ENCODE measurements around the gene SHB. TPM values are rescaled to one million over a fixed set of nuclear protein-coding genes. Genes with fewer than 3 reads are reported as not detected.

The SHB gene
- total RNA-seq, 2 experiments from 2014 or later: 0.41 to 1.0 TPM

DNA sequence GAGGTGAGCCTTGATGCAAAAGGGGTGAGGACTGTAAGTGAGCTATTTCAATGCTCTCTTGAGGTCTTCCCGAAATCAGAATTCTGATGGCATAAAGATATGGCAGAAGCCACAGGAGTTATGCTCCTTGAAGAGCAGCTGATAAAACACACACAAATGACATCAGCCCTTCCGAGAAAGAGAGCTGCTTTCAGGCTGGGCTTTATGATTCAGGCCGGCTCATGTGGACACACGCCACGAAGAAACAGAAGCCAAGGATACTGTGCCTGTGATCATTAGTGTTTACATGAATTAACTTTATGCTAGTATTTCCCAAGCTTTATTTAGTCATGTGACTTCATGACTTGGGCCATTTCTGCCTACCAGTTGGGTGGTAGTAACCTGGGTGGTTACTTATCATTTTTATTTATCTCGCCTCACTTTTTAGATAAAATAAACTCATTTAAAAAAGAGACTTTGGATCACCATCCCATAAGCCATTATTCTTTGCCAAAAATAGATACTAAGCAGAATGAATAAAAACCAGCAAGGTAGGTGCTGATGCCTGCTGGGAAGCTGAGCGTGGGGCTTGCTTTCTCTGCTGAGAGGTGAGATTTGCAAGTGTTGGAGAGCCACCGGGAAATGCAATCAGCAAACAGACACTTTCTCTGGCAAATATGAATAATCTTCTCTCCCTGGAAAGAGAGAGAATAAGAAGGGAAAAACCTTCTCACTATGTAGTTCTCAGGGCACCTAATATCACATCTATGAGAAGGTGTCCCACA, 92.1 kb downstream of the SHB start:
- intact Hi-C loops (cut with micrococcal nuclease; ENCODE audit: unreplicated experiment): no loop called here
- H3K9me3 ChIP-seq (ENCODE audit: low read length): no peaks in the 10 kb centered on the region
- no peaks in the 10 kb centered on the region for H4K20me1 ChIP-seq (ENCODE audit: insufficient read depth, low read length)
- no TSS peak for BruUV-seq (replicated peaks)
- ChIA-PET POLR2A (no interaction called here), CTCF (ENCODE audit: unreplicated experiment) (no interaction called here)
- TF ChIP-seq CTCF (conservative IDR thresholded peaks at IDR 0.05; ENCODE audit: low read length) (no peak), EZH2phosphoT487 (IDR thresholded peaks at IDR 0.05; ENCODE audit: borderline replicate concordance, low read depth, low read length) (no peak)
- no peak overlapping the region for H2AFZ ChIP-seq (ENCODE audit: low read length)
- H3K4me3 ChIP-seq (ENCODE audit: low read depth, low read length, poor library complexity, severe bottlenecking): no peak overlapping the region
- no peaks in the 10 kb centered on the region for H3K79me2 ChIP-seq (ENCODE audit: insufficient read depth, low read depth, low read length)
- no peaks in the 10 kb centered on the region for H3K4me1 ChIP-seq (ENCODE audit: insufficient read depth, low read length, poor library complexity, severe bottlenecking)
- H3K36me3 ChIP-seq (ENCODE audit: insufficient read depth, low read length): no peaks in the 10 kb centered on the region
- H3K9me2 ChIP-seq (ENCODE audit: insufficient read depth, low read length): no peaks in the 10 kb centered on the region
- DNase-seq (ENCODE audit: low spot score): no peak
- no peak overlapping the region for H3K4me2 ChIP-seq (ENCODE audit: low read length)
- H3K27ac ChIP-seq (ENCODE audit: low read depth, low read length, poor library complexity, severe bottlenecking): no peak overlapping the region

DNA sequence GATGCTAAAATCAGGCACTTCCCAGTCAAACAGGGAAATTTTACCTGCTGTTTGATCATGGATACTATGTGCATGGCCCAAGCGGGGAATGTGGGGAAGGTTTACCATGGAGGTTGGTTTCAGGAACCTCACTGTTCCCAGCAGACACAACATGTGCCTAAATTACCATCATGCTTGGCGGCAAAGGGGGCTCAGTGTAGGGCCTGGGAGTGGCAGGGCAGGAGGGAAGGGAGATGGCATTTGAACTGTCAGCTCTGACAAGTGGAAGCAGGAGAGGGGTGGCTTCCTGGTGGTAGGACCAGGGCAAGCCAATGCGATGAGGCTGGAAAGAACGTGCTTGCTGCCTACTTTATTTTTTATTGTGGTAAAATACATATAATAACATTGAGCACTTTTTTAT, 93.4 kb downstream of the SHB start:
- Histone ChIP-seq H3K79me2 (ENCODE audit: insufficient read depth, low read depth, low read length) (no peaks in the 10 kb centered on the region), H3K4me2 (ENCODE audit: low read length) (no peak overlapping the region), H2AFZ (ENCODE audit: low read length) (no peak overlapping the region), H3K27ac (ENCODE audit: low read depth, low read length, poor library complexity, severe bottlenecking) (no peak overlapping the region), H3K9me3 (ENCODE audit: low read length) (no peaks in the 10 kb centered on the region), H3K4me1 (ENCODE audit: insufficient read depth, low read length, poor library complexity, severe bottlenecking) (no peaks in the 10 kb centered on the region), H3K9me2 (ENCODE audit: insufficient read depth, low read length) (no peaks in the 10 kb centered on the region), H3K4me3 (ENCODE audit: low read depth, low read length, poor library complexity, severe bottlenecking) (no peak overlapping the region), H4K20me1 (ENCODE audit: insufficient read depth, low read length) (no peaks in the 10 kb centered on the region), H3K36me3 (ENCODE audit: insufficient read depth, low read length) (no peaks in the 10 kb centered on the region)
- ChIA-PET CTCF (ENCODE audit: unreplicated experiment) (no interaction called here), POLR2A (no interaction called here)
- DNase-seq (ENCODE audit: low spot score): no peak
- TF ChIP-seq CTCF (conservative IDR thresholded peaks at IDR 0.05; ENCODE audit: low read length): no peak
- TF ChIP-seq EZH2phosphoT487 (IDR thresholded peaks at IDR 0.05; ENCODE audit: borderline replicate concordance, low read depth, low read length): no peak
- no TSS peak for BruUV-seq (replicated peaks)
- intact Hi-C loops (cut with micrococcal nuclease; ENCODE audit: unreplicated experiment): no loop called here

DNA sequence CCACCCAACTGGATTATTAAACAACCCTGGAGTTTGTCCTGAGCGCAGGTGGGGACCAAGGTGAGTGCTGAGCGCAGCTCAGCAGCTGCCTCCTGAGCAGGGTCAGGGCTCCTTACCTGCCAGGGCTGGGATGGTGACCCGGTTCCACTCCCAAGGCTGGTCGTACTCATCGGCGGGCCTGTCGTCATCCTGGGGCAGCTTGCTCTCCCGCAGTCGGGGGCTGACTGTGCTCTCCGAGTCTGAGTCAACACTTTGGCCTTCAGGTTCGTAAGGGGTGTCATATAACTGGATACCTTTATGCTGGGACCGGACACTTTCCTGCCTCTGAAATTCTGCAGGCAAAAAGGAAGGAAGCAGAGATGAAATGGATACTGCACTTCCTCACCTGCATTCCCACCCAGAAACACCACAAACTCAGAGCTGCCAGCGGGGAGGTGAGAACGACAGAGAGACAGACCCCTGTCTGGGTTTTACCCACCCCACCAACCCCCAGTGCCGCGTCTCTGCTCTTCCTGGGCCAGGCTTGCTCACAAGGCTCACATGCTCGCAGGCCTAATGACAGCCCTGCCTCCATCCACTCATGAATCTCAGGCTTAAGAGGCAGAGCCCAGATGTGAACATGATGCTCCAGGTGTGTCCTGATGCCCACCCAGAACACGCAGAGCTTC, 94.4 kb downstream of the SHB start:
- H3K36me3 ChIP-seq (ENCODE audit: insufficient read depth, low read length): no peaks in the 10 kb centered on the region
- no peak for TF ChIP-seq EZH2phosphoT487 (IDR thresholded peaks at IDR 0.05; ENCODE audit: borderline replicate concordance, low read depth, low read length)
- TF ChIP-seq CTCF (conservative IDR thresholded peaks at IDR 0.05; ENCODE audit: low read length): no peak
- BruUV-seq (replicated peaks): no TSS peak
- DNase-seq (ENCODE audit: low spot score): no peak
- no peak overlapping the region for H3K4me2 ChIP-seq (ENCODE audit: low read length)
- CTCF ChIA-PET (ENCODE audit: unreplicated experiment): no interaction called here
- no peak overlapping the region for H3K27ac ChIP-seq (ENCODE audit: low read depth, low read length, poor library complexity, severe bottlenecking)
- H3K4me3 ChIP-seq (ENCODE audit: low read depth, low read length, poor library complexity, severe bottlenecking): no peak overlapping the region
- H3K9me3 ChIP-seq (ENCODE audit: low read length): no peaks in the 10 kb centered on the region
- no peaks in the 10 kb centered on the region for H4K20me1 ChIP-seq (ENCODE audit: insufficient read depth, low read length)
- POLR2A ChIA-PET: no interaction called here
- H3K9me2 ChIP-seq (ENCODE audit: insufficient read depth, low read length): no peaks in the 10 kb centered on the region
- no peak overlapping the region for H2AFZ ChIP-seq (ENCODE audit: low read length)
- H3K79me2 ChIP-seq (ENCODE audit: insufficient read depth, low read depth, low read length): no peaks in the 10 kb centered on the region
- H3K4me1 ChIP-seq (ENCODE audit: insufficient read depth, low read length, poor library complexity, severe bottlenecking): no peaks in the 10 kb centered on the region
- intact Hi-C loops (cut with micrococcal nuclease; ENCODE audit: unreplicated experiment): no loop called here
